Right lung (tissue), 5 donors: ENCODE data around the gene PLRG1. TPM values are rescaled to one million over a fixed set of nuclear protein-coding genes. Genes with fewer than 3 reads are reported as not detected.
A peak's percentile ranks its signal among the peaks of the same experiment; 100 is the strongest.

ENCODE experiments used
- DNase-seq, 2 donors: peaks; one replicate each; pipeline ENCODE4 v3.0.0-alpha.2; 2013
- polyA plus RNA-seq, 5 donors: library from polyadenylated mRNA; unstranded; fragments of 120-200 nt; gene quantifications; one replicate each; pipeline versions ENCODE4 v1.2.1 to v1.2.3, GENCODE V29; 2013; ENCODE audit warnings: inconsistent platforms in 1 of 5, low replicate concordance in 1 of 5; ENCODE audit not compliant: insufficient read length in 5 of 5, insufficient read depth in 1 of 5

Gene PLRG1
- polyA plus RNA-seq, 5 donors, result 79.0 to 122 (median 112) TPM

DNA sequence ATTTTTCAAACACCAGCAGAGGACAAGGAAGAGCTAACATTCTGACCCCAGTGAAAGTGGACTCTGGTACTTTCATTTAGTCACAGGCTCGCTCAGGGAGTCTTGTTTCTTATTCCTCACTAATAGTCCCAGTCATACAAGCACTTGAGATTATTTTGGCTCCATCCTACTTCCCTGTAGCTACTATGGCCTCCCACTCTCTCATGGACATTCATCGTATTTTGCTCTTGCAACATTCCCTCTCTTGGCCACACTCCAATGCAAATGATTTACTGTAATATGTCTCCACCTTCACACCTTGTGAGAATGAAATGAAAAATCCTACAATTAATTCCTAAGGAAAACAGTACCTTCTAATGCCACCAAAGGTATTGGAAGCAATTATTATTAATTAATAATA is 21.3 kb downstream of the PLRG1 start:
- DNase-seq, result no peak

DNA sequence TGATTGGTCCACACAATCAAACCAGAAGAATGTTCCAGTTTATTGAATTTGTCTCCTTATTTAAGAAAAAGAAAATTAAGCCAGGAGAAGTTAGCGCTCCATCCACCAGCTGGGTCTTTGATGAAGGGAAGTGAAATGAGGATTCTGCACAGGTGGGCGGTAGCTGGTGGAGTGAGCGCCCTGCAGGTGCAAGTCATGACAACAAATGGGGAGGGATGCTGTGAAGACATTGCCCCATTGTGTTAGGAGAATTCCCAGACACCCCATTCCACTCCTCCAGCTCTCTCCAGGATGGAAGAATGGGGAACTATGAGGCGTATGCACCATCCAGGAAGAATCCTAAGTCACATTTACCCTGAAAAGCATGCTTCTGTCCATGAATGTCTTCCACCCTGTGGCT is 22.9 kb downstream of the PLRG1 start:
- DNase-seq, result no peak

DNA sequence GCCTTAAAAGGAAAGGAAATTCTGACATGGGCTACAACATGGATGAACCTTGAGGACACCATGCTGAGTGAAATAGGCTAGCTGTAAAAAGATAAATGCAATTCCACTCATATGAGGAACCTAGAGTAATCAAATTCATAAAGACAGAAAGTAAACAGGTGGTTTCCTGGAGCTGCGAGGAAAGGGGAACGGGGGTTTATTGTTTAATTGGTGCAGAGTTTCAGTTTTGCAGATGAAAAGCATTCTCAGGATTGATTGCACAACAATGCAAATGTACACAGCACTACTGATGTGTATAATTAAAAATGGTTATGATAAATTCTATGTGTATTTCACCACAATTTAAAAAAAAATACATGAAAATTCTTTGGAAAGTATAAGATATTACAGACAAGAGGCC is 24.0 kb downstream of the PLRG1 start:
- no peak for DNase-seq

DNA sequence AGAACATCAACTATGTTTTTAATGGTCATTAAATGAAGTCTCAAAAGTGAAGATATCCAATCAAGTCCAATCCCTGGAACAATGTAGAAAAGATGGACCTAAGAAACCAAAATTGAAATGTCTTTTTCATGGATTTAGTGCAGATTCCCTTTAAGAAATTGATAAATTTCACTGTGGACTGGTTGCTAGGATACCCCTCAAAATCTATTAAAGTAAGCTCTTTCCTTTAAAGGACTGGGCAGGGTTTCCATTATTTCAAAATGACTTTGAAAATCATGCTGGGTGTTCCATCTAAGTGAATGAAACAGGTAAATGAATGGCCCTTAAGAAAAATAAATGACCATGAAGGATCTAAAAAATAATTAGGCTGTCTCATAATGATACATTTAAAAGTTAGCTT is 28.6 kb downstream of the PLRG1 start:
- no peak for DNase-seq

GRCh38 chr4:154519214-154519613 is 31.0 kb downstream of the PLRG1 start:
- DNase-seq, result no peak

DNA sequence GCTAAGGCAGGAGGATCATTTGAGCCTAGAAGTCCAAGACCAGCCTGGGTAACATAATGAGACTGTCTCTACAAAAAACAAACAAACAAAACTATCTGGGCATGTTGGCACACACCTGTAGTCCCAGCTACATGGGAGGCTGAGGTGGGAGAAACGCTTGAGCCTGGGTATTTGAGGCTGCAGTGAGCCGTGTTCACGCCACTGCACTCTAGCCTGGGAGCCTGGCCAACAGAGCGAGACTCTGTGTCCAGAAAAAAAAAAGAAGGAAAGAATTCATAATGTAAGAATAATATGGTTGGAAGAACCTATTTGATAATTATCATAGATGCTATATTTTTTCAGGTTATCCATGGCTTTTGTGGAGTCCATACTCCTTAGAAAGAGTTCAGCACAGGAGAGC is 32.6 kb downstream of the PLRG1 start:
- no peak for DNase-seq

DNA sequence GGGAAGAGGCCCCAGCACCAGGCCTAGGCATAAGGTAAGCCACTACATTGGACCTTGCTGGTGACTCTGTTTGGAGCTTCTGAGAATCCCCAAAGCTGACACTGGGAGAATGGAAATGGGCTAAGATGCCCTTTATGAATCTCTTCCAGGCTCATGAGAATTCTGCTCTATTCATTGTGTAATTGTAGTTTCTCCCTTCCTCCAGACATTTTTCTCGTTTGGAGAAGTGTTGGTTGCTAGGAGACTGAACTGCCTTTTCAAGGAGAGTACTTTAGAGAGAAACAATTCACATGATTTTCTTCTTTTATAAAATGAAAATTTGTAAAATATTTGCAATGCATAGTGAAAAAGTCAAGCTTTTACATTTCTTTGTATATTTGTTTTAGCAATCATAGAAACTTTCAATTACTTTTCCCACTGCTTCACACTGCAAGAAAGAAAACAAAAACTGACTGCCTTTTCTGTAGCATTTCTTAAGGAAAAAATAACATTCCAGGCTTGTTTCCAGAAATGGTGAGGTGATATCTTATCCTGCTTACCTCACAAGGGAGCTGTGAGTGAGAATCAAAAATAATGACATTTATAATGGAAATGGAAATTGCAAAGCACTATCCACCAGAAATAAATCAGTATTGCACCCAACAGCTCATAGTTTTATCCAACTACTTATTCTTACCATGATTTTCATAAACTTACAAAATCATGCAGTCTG is 33.7 kb downstream of the PLRG1 start:
- DNase-seq, result no peak

GRCh38 chr4:154511981-154512380 is 38.2 kb downstream of the PLRG1 start:
- no peak for DNase-seq

DNA sequence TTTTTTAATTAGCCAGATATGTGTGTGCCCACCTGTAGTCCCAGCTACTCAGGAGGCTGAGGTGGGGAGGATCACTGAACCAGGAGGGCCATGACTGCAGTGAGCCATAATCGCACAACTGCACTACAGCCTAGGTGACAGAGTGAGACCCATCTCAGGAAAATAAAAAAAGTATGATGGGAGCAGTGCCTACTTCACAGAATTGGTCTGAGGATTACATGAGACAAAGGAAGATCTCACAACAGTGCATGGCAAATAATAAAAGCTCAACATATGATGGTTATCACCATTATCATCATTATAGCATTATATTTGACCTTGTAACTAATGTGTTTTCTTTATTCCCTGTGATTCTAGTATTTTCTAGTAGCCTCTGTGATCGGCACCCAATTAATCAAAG is 38.7 kb downstream of the PLRG1 start:
- no peak for DNase-seq

GRCh38 chr4:154507156-154507555 is 43.0 kb downstream of the PLRG1 start:
- DNase-seq, result no peak

DNA sequence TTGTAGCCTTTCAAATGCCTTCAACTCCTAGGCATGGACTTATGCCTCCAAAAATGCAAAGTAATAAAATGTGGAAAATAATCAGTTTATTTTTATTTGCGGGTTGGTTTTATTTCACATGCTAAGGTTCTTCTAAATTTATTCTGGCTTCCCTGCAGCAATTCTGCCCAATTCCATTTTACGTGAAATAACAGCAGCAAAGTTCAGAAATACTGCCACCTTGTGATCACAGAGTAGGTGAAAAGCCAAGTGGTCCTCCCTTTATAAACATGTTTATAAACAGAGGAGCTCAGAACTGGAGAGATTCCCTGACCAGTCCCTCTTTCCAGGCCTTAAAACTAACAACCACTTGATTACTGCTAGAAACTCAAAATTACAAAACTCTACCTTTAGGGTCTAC is 43.9 kb downstream of the PLRG1 start:
- peak; percentile 37 to 64 for DNase-seq

- no peak for DNase-seq
Measured at GRCh38 chr4:154503598-154503997, 46.6 kb downstream of the PLRG1 start.

GRCh38 chr4:154502111-154502510 is 48.1 kb downstream of the PLRG1 start:
- no peak for DNase-seq

GRCh38 chr4:154497889-154498288 is 52.3 kb downstream of the PLRG1 start:
- DNase-seq, result no peak

DNA sequence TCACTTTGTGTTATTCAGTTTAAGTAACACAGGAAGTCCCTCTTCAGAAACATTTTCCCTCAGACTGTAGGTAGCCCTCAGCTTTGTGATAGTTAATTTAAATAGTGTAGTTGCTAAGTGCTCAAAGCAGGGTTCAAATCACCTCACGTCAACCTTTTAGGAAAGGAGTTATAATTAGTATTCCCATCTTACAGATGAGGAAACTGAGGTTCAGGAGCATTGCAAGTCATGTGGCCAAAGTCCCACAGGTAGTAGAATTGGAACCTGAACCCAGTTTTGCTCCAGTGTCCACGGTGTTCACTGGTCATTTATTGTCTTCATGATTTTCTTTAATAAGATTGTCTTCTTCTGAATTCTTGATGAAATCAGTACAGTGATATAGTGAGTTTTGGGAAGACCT is 54.3 kb downstream of the PLRG1 start:
- DNase-seq, result no peak

GRCh38 chr4:154492288-154492687 is 57.9 kb downstream of the PLRG1 start:
- no peak for DNase-seq

- peak in 1 of 2 donors; percentile 54 for DNase-seq
Measured at GRCh38 chr4:154491341-154492271, 58.6 kb downstream of the PLRG1 start, which contains the start of gene DCHS2. Gene DCHS2, minus strand, starts transcription at chr4:154491799. Its CDS starts 444 bp downstream, at chr4:154491355.

GRCh38 chr4:154490583-154491340 is 59.4 kb downstream of the PLRG1 start:
- DNase-seq, result no peak

DNA sequence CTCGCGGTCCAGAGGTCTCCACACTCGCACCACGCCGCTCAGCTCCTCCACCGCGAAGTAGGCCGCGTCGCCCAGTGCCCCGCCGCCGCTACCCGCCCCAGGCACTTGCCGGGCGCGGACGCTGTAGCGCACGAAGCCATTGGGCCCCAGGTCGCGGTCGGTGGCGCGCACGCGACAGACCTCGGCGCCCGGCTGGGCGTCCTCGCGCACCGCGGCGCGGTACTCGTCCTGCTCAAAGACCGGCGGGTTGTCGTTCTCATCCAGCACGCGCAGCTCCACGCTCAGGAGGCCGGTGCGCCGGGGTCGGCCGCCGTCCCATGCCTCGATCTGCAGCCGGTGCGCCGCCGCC is 60.0 kb downstream of the PLRG1 start:
- DNase-seq, result no peak

- DNase-seq, result no peak
Measured at GRCh38 chr4:154489558-154490233, 60.5 kb downstream of the PLRG1 start.

GRCh38 chr4:154487145-154487544 is 63.1 kb downstream of the PLRG1 start:
- DNase-seq, result no peak
